GM12872 (cell line): ENCODE results near the gene NIPSNAP2.

Experiments used
- CTCF ChIP-seq: IDR thresholded peaks from 3 replicates; pipeline ENCODE4 v1.5.1; 2011; ENCODE audit warnings: low read depth, mild to moderate bottlenecking, low read length, moderate library complexity; ENCODE audit not compliant: insufficient read depth

The NIPSNAP2 gene

GRCh38 chr7:55983537-55983936 lies 19.2 kb downstream of the NIPSNAP2 start:
- TF ChIP-seq CTCF = no peak

GRCh38 chr7:55992346-55992745 lies 28.0 kb downstream of the NIPSNAP2 start:
- TF ChIP-seq CTCF = no peak

GRCh38 chr7:55996856-55997500 lies 32.6 kb downstream of the NIPSNAP2 start:
- TF ChIP-seq CTCF = no peak

GRCh38 chr7:56003749-56004148 lies 39.4 kb downstream of the NIPSNAP2 start:
- TF ChIP-seq CTCF = no peak

- TF ChIP-seq CTCF = no peak
These were observed 42.8 kb downstream of the NIPSNAP2 start for GRCh38 chr7:56007167-56007652.

GRCh38 chr7:56007891-56008290 lies 43.5 kb downstream of the NIPSNAP2 start:
- TF ChIP-seq CTCF = no peak

GRCh38 chr7:56009695-56010094 lies 45.3 kb downstream of the NIPSNAP2 start:
- no peak for TF ChIP-seq CTCF

GRCh38 chr7:56019501-56019900 lies 55.1 kb downstream of the NIPSNAP2 start:
- TF ChIP-seq CTCF = no peak
